KMS-11 (cell line): ENCODE measurements around the gene TMEM150B.

ENCODE experiments used
- H2AFZ ChIP-seq: fragments of 200-600 bp; sonication (generic); 2 replicates; pipeline ENCODE4 v1.6.1; 2016; ENCODE audit warnings: antibody characterized with exemption, mixed run types, low read depth
- H3K27ac ChIP-seq: fragments of 200-600 bp; sonication (generic); 2 replicates; pipeline ENCODE4 v1.6.1; 2016; ENCODE audit warnings: mild to moderate bottlenecking, mixed run types
- H3K27me3 ChIP-seq: fragments of 200-600 bp; sonication (generic); 2 replicates; pipeline ENCODE4 v1.6.1; 2017; ENCODE audit warnings: mild to moderate bottlenecking, low read depth, mixed run types, moderate library complexity; ENCODE audit not compliant: insufficient read depth
- H3K36me3 ChIP-seq: fragments of 200-600 bp; sonication (generic); 2 replicates; pipeline ENCODE4 v1.6.1; 2017; ENCODE audit warnings: mild to moderate bottlenecking, mixed run types; ENCODE audit not compliant: insufficient read depth
- H3K4me1 ChIP-seq: fragments of 200-600 bp; sonication (generic); 2 replicates; pipeline ENCODE4 v1.6.1; 2016; ENCODE audit warnings: mild to moderate bottlenecking, low read depth, mixed run types; ENCODE audit not compliant: poor library complexity, severe bottlenecking
- H3K4me2 ChIP-seq: fragments of 200-600 bp; sonication (generic); 2 replicates; pipeline ENCODE4 v1.7.0; 2016; ENCODE audit warnings: mild to moderate bottlenecking, mixed run types
- H3K4me3 ChIP-seq: fragments of 200-600 bp; sonication (generic); IDR thresholded peaks from 2 replicates; pipeline ENCODE4 v1.6.1; 2017; ENCODE audit warnings: low read depth, low read length, mixed read lengths; ENCODE audit not compliant: insufficient read depth
- H3K79me2 ChIP-seq: fragments of 200-600 bp; sonication (generic); 2 replicates; pipeline ENCODE4 v1.6.1; 2016; ENCODE audit warnings: low read depth, mixed run types; ENCODE audit not compliant: insufficient read depth
- H3K9ac ChIP-seq: fragments of 200-600 bp; sonication (generic); 2 replicates; pipeline ENCODE4 v1.6.1; 2016; ENCODE audit warnings: mild to moderate bottlenecking, mixed run types
- H4K20me1 ChIP-seq: fragments of 200-600 bp; sonication (generic); 2 replicates; pipeline ENCODE4 v1.6.1; 2016; ENCODE audit warnings: mild to moderate bottlenecking, mixed run types; ENCODE audit not compliant: insufficient read depth
- CTCF ChIP-seq: fragments of 200-600 bp; sonication (generic); conservative IDR thresholded peaks from 2 replicates; pipeline ENCODE4 v1.6.1; 2017; ENCODE audit warnings: low read depth, mild to moderate bottlenecking, antibody characterized with exemption, low read length, moderate library complexity, mixed read lengths

Gene TMEM150B

DNA sequence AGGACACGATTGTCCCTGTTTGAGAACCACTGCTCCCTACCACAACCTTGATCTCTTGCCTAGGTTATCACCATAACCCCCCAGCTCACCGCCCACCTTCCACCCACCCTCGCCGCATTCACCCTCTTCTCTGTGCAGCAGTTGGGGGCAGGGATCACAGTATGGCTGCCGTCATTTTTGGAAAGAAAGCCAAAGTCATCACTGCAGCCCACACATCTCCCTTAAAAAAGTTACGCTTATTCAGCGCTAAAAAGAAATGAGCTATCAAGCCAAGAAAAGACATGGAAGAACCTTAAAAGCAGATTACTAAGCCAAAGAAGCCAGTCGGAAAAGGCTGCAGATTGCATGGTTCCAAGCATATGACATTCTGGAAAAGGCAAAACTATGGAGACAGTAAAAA, 55.8 kb downstream of the TMEM150B start:
- no peak overlapping the region for H3K9ac ChIP-seq
- no peak overlapping the region for H3K27ac ChIP-seq
- H3K27me3 ChIP-seq = no peaks in the 10 kb centered on the region
- H3K4me3 ChIP-seq = no peak overlapping the region
- H3K4me2 ChIP-seq = no peak overlapping the region
- no peaks in the 10 kb centered on the region for H3K36me3 ChIP-seq
- H3K4me1 ChIP-seq = no peaks in the 10 kb centered on the region
- H2AFZ ChIP-seq = no peak overlapping the region
- TF ChIP-seq CTCF = no peak
- H4K20me1 ChIP-seq = no peaks in the 10 kb centered on the region
- H3K79me2 ChIP-seq = no peaks in the 10 kb centered on the region; the same call in 1 of the 2 replicates

- H3K4me2 ChIP-seq = no peak overlapping the region
- H3K36me3 ChIP-seq = no peaks in the 10 kb centered on the region
- no peak overlapping the region for H3K4me3 ChIP-seq
Observed at GRCh38 chr19:55266840-55267239, 58.3 kb downstream of the TMEM150B start.

GRCh38 chr19:55266404-55266803, 58.7 kb downstream of the TMEM150B start:
- TF ChIP-seq CTCF = no peak
- no peak overlapping the region for H3K4me3 ChIP-seq

More at GRCh38 chr19:55266840-55267239, 58.3 kb downstream of the TMEM150B start:
- H3K79me2 ChIP-seq = no peaks in the 10 kb centered on the region; the same call in 1 of the 2 replicates
- H3K4me1 ChIP-seq = no peaks in the 10 kb centered on the region
- H3K27ac ChIP-seq = no peak overlapping the region
- no peaks in the 10 kb centered on the region for H4K20me1 ChIP-seq
- H2AFZ ChIP-seq = no peak overlapping the region
- no peak for TF ChIP-seq CTCF
- H3K27me3 ChIP-seq = no peaks in the 10 kb centered on the region
- H3K9ac ChIP-seq = no peak overlapping the region

GRCh38 chr19:55265723-55266386, 59.3 kb downstream of the TMEM150B start:
- Histone ChIP-seq H3K4me3 (no peak overlapping the region), H3K4me1 (no peaks in the 10 kb centered on the region), H3K27me3 (no peaks in the 10 kb centered on the region), H4K20me1 (no peaks in the 10 kb centered on the region), H3K36me3 (no peaks in the 10 kb centered on the region), H3K79me2 (no peaks in the 10 kb centered on the region; the same call in 1 of the 2 replicates), H3K27ac (no peak overlapping the region), H3K9ac (no peak overlapping the region), H3K4me2 (no peak overlapping the region), H2AFZ (no peak overlapping the region)
- TF ChIP-seq CTCF = no peak

More at GRCh38 chr19:55266404-55266803, 58.7 kb downstream of the TMEM150B start:
- H3K4me1 ChIP-seq = no peaks in the 10 kb centered on the region
- H3K36me3 ChIP-seq = no peaks in the 10 kb centered on the region
- no peaks in the 10 kb centered on the region for H3K27me3 ChIP-seq
- H2AFZ ChIP-seq = no peak overlapping the region
- H3K9ac ChIP-seq = no peak overlapping the region
- no peak overlapping the region for H3K4me2 ChIP-seq
- no peaks in the 10 kb centered on the region; the same call in 1 of the 2 replicates for H3K79me2 ChIP-seq
- H3K27ac ChIP-seq = no peak overlapping the region
- H4K20me1 ChIP-seq = no peaks in the 10 kb centered on the region
